ENCODE measurements around the gene ALDH2. TPM values are rescaled to one million over a fixed set of nuclear protein-coding genes. Genes with fewer than 3 reads are reported as not detected.

The ALDH2 gene
- total RNA-seq, 4 donors from 2014 or later: 102 to 239 (median 162) TPM

GRCh38 chr12:111767362-111768158 lies 827 bp downstream of the ALDH2 start:
- Histone ChIP-seq H3K27ac (peak overlapping the region; percentile 88 to 94 (median 92)), H3K27me3 (no peaks in the 10 kb centered on the region), H3K9me3 (no peaks in the 10 kb centered on the region), H3K4me3 (peak overlapping the region; percentile 47 to 87 (median 83)), H3K36me3 (no peaks in the 10 kb centered on the region), H3K4me1 (peaks cover 19 to 58% (median 51%) of the 10 kb centered on the region in 4 donors)
- TF ChIP-seq POLR2A (IDR thresholded peaks at IDR 0.05) (no peak), POLR2AphosphoS5 (IDR thresholded peaks at IDR 0.05) (peak in 1 of 3 donors; percentile 7), EP300 (IDR thresholded peaks at IDR 0.05; ENCODE audit: low read depth) (no peak), CTCF (IDR thresholded peaks at IDR 0.05) (no peak)
- in situ Hi-C loops (cut with MboI; ENCODE audit: low pct_ligation_motif_present in 1 of 4, low pct_unique_long_range_greater_than_20kb in 1 of 4, low sequenced_read_pairs in 3 of 4): no loop called here
- 0 to 21% methylated on average over 3 to 18 of the region's 18 CpGs for WGBS, 2 donors (ENCODE audit: low coverage in 1 of 2)
- DNase-seq: peak; percentile 58
- intact Hi-C loops (cut with DNase I; ENCODE audit: low total_unique reads): no loop called here

GRCh38 chr12:111768159-111768895 lies 1.6 kb downstream of the ALDH2 start:
- H3K27me3 ChIP-seq: no peaks in the 10 kb centered on the region
- peak overlapping the region; percentile 47 to 87 (median 83) for H3K4me3 ChIP-seq
- DNase-seq: no peak
- no peaks in the 10 kb centered on the region for H3K36me3 ChIP-seq
- H3K4me1 ChIP-seq: peaks cover 27 to 66% (median 59%) of the 10 kb centered on the region in 4 donors
- H3K9me3 ChIP-seq: no peaks in the 10 kb centered on the region
- intact Hi-C loops (cut with DNase I; ENCODE audit: low total_unique reads) (no loop called here), in situ Hi-C loops (cut with MboI; ENCODE audit: low pct_ligation_motif_present in 1 of 4, low pct_unique_long_range_greater_than_20kb in 1 of 4, low sequenced_read_pairs in 3 of 4) (no loop called here)
- WGBS, 2 donors (ENCODE audit: low coverage in 1 of 2): 51 to 86% methylated on average over 4 to 9 of the region's 9 CpGs
- TF ChIP-seq POLR2A (IDR thresholded peaks at IDR 0.05): no peak
- TF ChIP-seq EP300 (IDR thresholded peaks at IDR 0.05; ENCODE audit: low read depth): no peak
- TF ChIP-seq CTCF (IDR thresholded peaks at IDR 0.05): no peak
- TF ChIP-seq POLR2AphosphoS5 (IDR thresholded peaks at IDR 0.05): no peak
- peak overlapping the region; percentile 88 to 94 (median 92) for H3K27ac ChIP-seq

DNA sequence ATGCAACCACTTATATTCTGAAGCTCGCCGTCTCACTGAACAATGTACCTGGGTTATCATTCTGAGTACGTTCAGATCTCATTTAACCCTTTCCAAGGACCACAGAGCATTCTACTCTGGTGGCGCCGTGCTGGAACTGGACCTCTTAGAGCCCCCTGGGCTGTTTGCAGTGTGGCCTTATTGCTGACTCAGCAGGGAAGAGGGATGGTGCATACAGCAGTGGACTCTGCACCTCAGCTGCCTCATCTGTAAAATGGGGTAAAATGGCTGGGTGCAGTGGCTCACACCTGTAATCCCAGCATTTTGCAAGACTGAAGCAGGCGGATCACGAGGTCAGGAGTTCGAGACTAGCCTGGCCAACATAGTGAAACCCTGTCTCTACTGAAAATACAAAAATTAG lies 2.9 kb downstream of the ALDH2 start:
- no peaks in the 10 kb centered on the region for H3K36me3 ChIP-seq
- peaks cover 34 to 78% (median 72%) of the 10 kb centered on the region in 4 donors for H3K4me1 ChIP-seq
- intact Hi-C loops (cut with DNase I; ENCODE audit: low total_unique reads): no loop called here
- H3K27ac ChIP-seq: peak overlapping the region; percentile 88 to 94 (median 92)
- H3K4me3 ChIP-seq: no peak overlapping the region
- no peaks in the 10 kb centered on the region for H3K27me3 ChIP-seq
- in situ Hi-C loops (cut with MboI; ENCODE audit: low pct_ligation_motif_present in 1 of 4, low pct_unique_long_range_greater_than_20kb in 1 of 4, low sequenced_read_pairs in 3 of 4): no loop called here
- TF ChIP-seq POLR2A (IDR thresholded peaks at IDR 0.05): no peak
- TF ChIP-seq CTCF (IDR thresholded peaks at IDR 0.05): no peak
- no peak for TF ChIP-seq POLR2AphosphoS5 (IDR thresholded peaks at IDR 0.05)
- no peak for TF ChIP-seq EP300 (IDR thresholded peaks at IDR 0.05; ENCODE audit: low read depth)
- no peaks in the 10 kb centered on the region for H3K9me3 ChIP-seq
- DNase-seq: no peak
- WGBS, 2 donors (ENCODE audit: low coverage in 1 of 2): 69 to 79% methylated on average over 2 to 8 of the region's 8 CpGs

All from transverse colon (tissue), 4 donors.